ENCODE results near the gene CDKN2B-AS1. TPM values are rescaled to one million over a fixed set of nuclear protein-coding genes. Genes with fewer than 3 reads are reported as not detected.

CDKN2B-AS1 gene
- polyA plus RNA-seq, 1 donor from 2014 or later = not detected

DNA sequence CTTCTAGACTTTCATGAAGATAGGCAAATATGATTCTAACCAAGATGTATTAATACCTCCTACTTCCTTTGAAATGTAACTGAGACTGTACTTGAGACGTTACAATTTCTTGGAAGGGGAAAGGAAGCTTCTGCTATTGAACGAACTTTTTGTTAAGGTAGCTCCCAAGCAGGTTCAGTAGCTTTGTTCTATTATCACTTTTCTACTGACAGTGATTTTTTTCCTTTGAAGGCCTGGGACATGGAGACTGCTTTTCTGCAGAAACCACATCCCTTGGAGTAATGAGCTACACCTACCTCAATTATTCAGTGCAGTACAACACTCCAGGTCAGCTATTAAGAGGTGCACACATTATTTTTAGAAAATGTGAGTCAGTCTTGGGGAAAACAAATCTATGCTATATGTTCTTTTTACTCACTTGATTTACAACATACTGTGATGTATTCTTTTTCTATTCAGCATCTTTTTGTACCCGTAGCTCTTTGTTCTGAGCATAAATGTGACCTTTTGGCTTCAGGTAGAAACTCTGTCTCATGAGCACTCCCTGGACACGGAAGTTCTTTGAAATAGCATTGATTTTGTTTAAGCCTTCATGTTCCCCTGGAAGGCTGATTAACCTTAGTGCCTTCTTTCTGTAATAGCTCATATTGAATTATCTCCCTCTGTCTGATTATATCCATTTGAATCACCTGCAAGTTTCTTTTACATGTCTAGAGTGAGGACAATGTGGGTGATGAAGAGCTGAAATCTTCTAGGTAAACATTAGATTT is 71.0 kb downstream of the CDKN2B-AS1 start:
- Histone ChIP-seq H2AFZ (ENCODE audit: low read depth, low read length) (no peak overlapping the region), H3F3A (ENCODE audit: insufficient read depth, low read length, poor library complexity, severe bottlenecking) (no peaks in the 10 kb centered on the region), H3K79me2 (replicated peaks; ENCODE audit: insufficient read depth, low read length) (no peaks in the 10 kb centered on the region), H3K9me3 (ENCODE audit: low read length) (no peaks in the 10 kb centered on the region), H3K36me3 (ENCODE audit: insufficient read depth, low read length) (no peaks in the 10 kb centered on the region), H4K20me1 (ENCODE audit: insufficient read depth) (no peaks in the 10 kb centered on the region), H3K27me3 (ENCODE audit: insufficient read depth, low read depth, low read length) (no peaks in the 10 kb centered on the region), H3K9ac (ENCODE audit: low read length) (no peak overlapping the region), H3K4me2 (ENCODE audit: low read length) (no peak overlapping the region), H3K9me2 (ENCODE audit: insufficient read depth, low read length) (no peaks in the 10 kb centered on the region), H3K4me3 (ENCODE audit: low read length) (no peak overlapping the region), H3K27ac (ENCODE audit: low read length) (no peak overlapping the region)
- TF ChIP-seq EP300 (conservative IDR thresholded peaks at IDR 0.05; ENCODE audit: poor library complexity, severe bottlenecking) (no peak), SMC3 (conservative IDR thresholded peaks at IDR 0.05; ENCODE audit: poor library complexity) (no peak), RAD21 (conservative IDR thresholded peaks at IDR 0.05) (no peak), EZH2 (IDR thresholded peaks at IDR 0.05; ENCODE audit: borderline replicate concordance, insufficient read depth, low read length, poor library complexity, severe bottlenecking) (no peak), REST (IDR thresholded peaks at IDR 0.05; ENCODE audit: borderline replicate concordance) (no peak), MXI1 (conservative IDR thresholded peaks at IDR 0.05; ENCODE audit: poor library complexity, severe bottlenecking) (no peak), TAF1 (IDR thresholded peaks at IDR 0.05; ENCODE audit: low read depth) (no peak), POLR2AphosphoS5 (IDR thresholded peaks at IDR 0.05) (no peak)
- TF ChIP-seq, protein P1, sequence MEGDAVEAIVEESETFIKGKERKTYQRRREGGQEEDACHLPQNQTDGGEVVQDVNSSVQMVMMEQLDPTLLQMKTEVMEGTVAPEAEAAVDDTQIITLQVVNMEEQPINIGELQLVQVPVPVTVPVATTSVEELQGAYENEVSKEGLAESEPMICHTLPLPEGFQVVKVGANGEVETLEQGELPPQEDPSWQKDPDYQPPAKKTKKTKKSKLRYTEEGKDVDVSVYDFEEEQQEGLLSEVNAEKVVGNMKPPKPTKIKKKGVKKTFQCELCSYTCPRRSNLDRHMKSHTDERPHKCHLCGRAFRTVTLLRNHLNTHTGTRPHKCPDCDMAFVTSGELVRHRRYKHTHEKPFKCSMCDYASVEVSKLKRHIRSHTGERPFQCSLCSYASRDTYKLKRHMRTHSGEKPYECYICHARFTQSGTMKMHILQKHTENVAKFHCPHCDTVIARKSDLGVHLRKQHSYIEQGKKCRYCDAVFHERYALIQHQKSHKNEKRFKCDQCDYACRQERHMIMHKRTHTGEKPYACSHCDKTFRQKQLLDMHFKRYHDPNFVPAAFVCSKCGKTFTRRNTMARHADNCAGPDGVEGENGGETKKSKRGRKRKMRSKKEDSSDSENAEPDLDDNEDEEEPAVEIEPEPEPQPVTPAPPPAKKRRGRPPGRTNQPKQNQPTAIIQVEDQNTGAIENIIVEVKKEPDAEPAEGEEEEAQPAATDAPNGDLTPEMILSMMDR (IDR thresholded peaks at IDR 0.05; ENCODE audit: poor library complexity, severe bottlenecking) = no peak

- H3K79me2 ChIP-seq (replicated peaks; ENCODE audit: insufficient read depth, low read length) = no peaks in the 10 kb centered on the region
- H3K27me3 ChIP-seq (ENCODE audit: insufficient read depth, low read depth, low read length) = no peaks in the 10 kb centered on the region
- no peaks in the 10 kb centered on the region for H4K20me1 ChIP-seq (ENCODE audit: insufficient read depth)
- H3K36me3 ChIP-seq (ENCODE audit: insufficient read depth, low read length) = no peaks in the 10 kb centered on the region
- no peak overlapping the region for H2AFZ ChIP-seq (ENCODE audit: low read depth, low read length)
- no peaks in the 10 kb centered on the region for H3K9me3 ChIP-seq (ENCODE audit: low read length)
- no peak overlapping the region for H3K27ac ChIP-seq (ENCODE audit: low read length)
- H3K9me2 ChIP-seq (ENCODE audit: insufficient read depth, low read length) = no peaks in the 10 kb centered on the region
- TF ChIP-seq SMC3 (conservative IDR thresholded peaks at IDR 0.05; ENCODE audit: poor library complexity) = no peak
- no peak for TF ChIP-seq EZH2 (IDR thresholded peaks at IDR 0.05; ENCODE audit: borderline replicate concordance, insufficient read depth, low read length, poor library complexity, severe bottlenecking)
- no peak for TF ChIP-seq TAF1 (IDR thresholded peaks at IDR 0.05; ENCODE audit: low read depth)
- TF ChIP-seq RAD21 (conservative IDR thresholded peaks at IDR 0.05) = no peak
- no peak for TF ChIP-seq MXI1 (conservative IDR thresholded peaks at IDR 0.05; ENCODE audit: poor library complexity, severe bottlenecking)
- TF ChIP-seq REST (IDR thresholded peaks at IDR 0.05; ENCODE audit: borderline replicate concordance) = no peak
- TF ChIP-seq EP300 (conservative IDR thresholded peaks at IDR 0.05; ENCODE audit: poor library complexity, severe bottlenecking) = no peak
- TF ChIP-seq, protein P1 (IDR thresholded peaks at IDR 0.05; ENCODE audit: poor library complexity, severe bottlenecking) = no peak
- no peak for TF ChIP-seq POLR2AphosphoS5 (IDR thresholded peaks at IDR 0.05)
- no peak overlapping the region for H3K9ac ChIP-seq (ENCODE audit: low read length)
- no peak overlapping the region for H3K4me2 ChIP-seq (ENCODE audit: low read length)
- no peaks in the 10 kb centered on the region for H3F3A ChIP-seq (ENCODE audit: insufficient read depth, low read length, poor library complexity, severe bottlenecking)
- H3K4me3 ChIP-seq (ENCODE audit: low read length) = no peak overlapping the region
These were observed 72.6 kb downstream of the CDKN2B-AS1 start for GRCh38 chr9:22067196-22067595.

All from neural cell (in vitro differentiated cells).